AG04449 (cell line): ENCODE data around the gene VWA5B1.

Experiments used
- CTCF ChIA-PET: fragments of 350-600 bp; formaldehyde crosslinking; extraction: SDS; loops from one replicate; lab custom pipeline; 2021; ENCODE audit warnings: antibody characterized with exemption; lab: Yijun Ruan, JAX
- POLR2A ChIA-PET: fragments of 400-600, 350-600 bp; formaldehyde crosslinking; extraction: SDS; loops from one replicate; lab custom pipeline; 2020; ENCODE audit warnings: antibody characterized with exemption, inconsistent platforms; lab: Yijun Ruan, JAX
- DNase-seq: peaks from one replicate; pipeline ENCODE4 v3.0.0-alpha.2; 2010; ENCODE audit warnings: low read depth, low spot score
- H3K4me3 ChIP-seq: 2 replicates; pipeline ENCODE4 v1.5.1; 2011; ENCODE audit warnings: low read depth, mild to moderate bottlenecking, control low read depth, low read length
- CTCF ChIP-seq: IDR thresholded peaks from one replicate; pipeline ENCODE4 v1.5.1; 2011; ENCODE audit warnings: mild to moderate bottlenecking, moderate library complexity, low read length, control low read depth, inconsistent platforms; ENCODE audit not compliant: insufficient read depth; ENCODE audit errors: missing control alignments

Gene VWA5B1

GRCh38 chr1:20386323-20387081 lies 95.8 kb downstream of the VWA5B1 start:
- POLR2A ChIA-PET = no interaction called here
- no peak for TF ChIP-seq CTCF
- CTCF ChIA-PET = interaction anchor here (0.6 kb wide), 1 partner anchor 26 kb away, joined by 3 read pairs; no protein-coding TSS in a partner anchor
- no peak overlapping the region for H3K4me3 ChIP-seq
- no peak for DNase-seq

GRCh38 chr1:20389571-20389970 lies 98.9 kb downstream of the VWA5B1 start:
- POLR2A ChIA-PET = no interaction called here
- TF ChIP-seq CTCF = no peak
- DNase-seq = no peak
- CTCF ChIA-PET = interaction anchor here (0.7 to 4.0 kb wide), 8 partner anchors 10 to 195 kb away, joined by 3 to 23 read pairs (median 4); no protein-coding TSS in a partner anchor
- no peak overlapping the region for H3K4me3 ChIP-seq

GRCh38 chr1:20390589-20391331 lies 100.1 kb downstream of the VWA5B1 start:
- ChIA-PET POLR2A (no interaction called here), CTCF (interaction anchor here (0.7 to 4.0 kb wide), 5 partner anchors 11 to 156 kb away, joined by 3 to 23 read pairs (median 4); no protein-coding TSS in a partner anchor)
- no peak for TF ChIP-seq CTCF
- no peak overlapping the region for H3K4me3 ChIP-seq
- DNase-seq = no peak

- DNase-seq = no peak
- POLR2A ChIA-PET = no interaction called here
- H3K4me3 ChIP-seq = no peak overlapping the region
- TF ChIP-seq CTCF = no peak
- CTCF ChIA-PET = interaction anchor here (0.8 kb wide), 1 partner anchor 14 kb away, joined by 3 read pairs; no protein-coding TSS in a partner anchor
Measured at GRCh38 chr1:20395255-20395654, 104.6 kb downstream of the VWA5B1 start.

- no peak overlapping the region for H3K4me3 ChIP-seq
- TF ChIP-seq CTCF = no peak
- POLR2A ChIA-PET = no interaction called here
- DNase-seq = no peak
- CTCF ChIA-PET = interaction anchor here (1.6 to 5.3 kb wide), 2 partner anchors 21 to 22 kb away, joined by 9 to 26 read pairs; no protein-coding TSS in a partner anchor
Measured at GRCh38 chr1:20398744-20399143, 108.1 kb downstream of the VWA5B1 start.

GRCh38 chr1:20399196-20399595 lies 108.5 kb downstream of the VWA5B1 start:
- no peak for DNase-seq
- TF ChIP-seq CTCF = no peak
- no peak overlapping the region for H3K4me3 ChIP-seq
- POLR2A ChIA-PET = no interaction called here
- CTCF ChIA-PET = interaction anchor here (5.3 kb wide), 1 partner anchor 23 kb away, joined by 26 read pairs; no protein-coding TSS in a partner anchor
